DMS53 treated with DMSO at 0.1 percent for 48 hours (cell line): ENCODE results near the gene CSRP2.
A peak's percentile ranks its signal among the peaks of the same experiment; 100 is the strongest.

Experiments
- DNase-seq: peaks from one replicate; lab custom pipeline; 2025; ENCODE audit not compliant: unreplicated experiment; lab: John Stamatoyannopoulos, UW

The CSRP2 gene

GRCh38 chr12:76895796-76896195 is 17.0 kb upstream of the CSRP2 start:
- no peak for DNase-seq

GRCh38 chr12:76891609-76892008 is 12.8 kb upstream of the CSRP2 start:
- DNase-seq: no peak

GRCh38 chr12:76890151-76891143 is 11.6 kb upstream of the CSRP2 start:
- DNase-seq: no peak

- no peak for DNase-seq
These were observed 10.0 kb upstream of the CSRP2 start for GRCh38 chr12:76888775-76889174.

- no peak for DNase-seq
These were observed 5.0 kb upstream of the CSRP2 start for GRCh38 chr12:76883811-76884210.

- no peak for DNase-seq
These were observed 4.3 kb upstream of the CSRP2 start for GRCh38 chr12:76883151-76883550.

GRCh38 chr12:76882367-76882766 is 3.5 kb upstream of the CSRP2 start:
- DNase-seq: no peak

GRCh38 chr12:76881142-76881541 is 2.3 kb upstream of the CSRP2 start:
- DNase-seq: no peak

- DNase-seq: no peak
These were observed 1.8 kb upstream of the CSRP2 start for GRCh38 chr12:76880519-76881023.

GRCh38 chr12:76879710-76880518 is 1.1 kb upstream of the CSRP2 start:
- DNase-seq: no peak

GRCh38 chr12:76878099-76878898 is 520 bp downstream of the CSRP2 start:
- DNase-seq: peak; percentile 79

GRCh38 chr12:76876696-76877229 is 2.1 kb downstream of the CSRP2 start:
- no peak for DNase-seq

GRCh38 chr12:76874491-76875190 is 4.2 kb downstream of the CSRP2 start:
- DNase-seq: no peak

- no peak for DNase-seq
These were observed 4.8 kb downstream of the CSRP2 start for GRCh38 chr12:76874027-76874426.

- no peak for DNase-seq
These were observed 6.4 kb downstream of the CSRP2 start for GRCh38 chr12:76872415-76872814.

GRCh38 chr12:76871742-76872141 is 7.1 kb downstream of the CSRP2 start:
- no peak for DNase-seq

- DNase-seq: no peak
These were observed 7.7 kb downstream of the CSRP2 start for GRCh38 chr12:76871082-76871481.

GRCh38 chr12:76866726-76867125 is 12.1 kb downstream of the CSRP2 start:
- no peak for DNase-seq

- DNase-seq: no peak
These were observed 12.7 kb downstream of the CSRP2 start for GRCh38 chr12:76866151-76866567.
